HG03066 (cell line): ENCODE results near the gene PRSS22.

ENCODE experiments used
- ATAC-seq: cut with Tn5 transposase; IDR thresholded peaks from one replicate; pipeline ENCODE4 v1.9.1; 2021; ENCODE audit warnings: low read depth; ENCODE audit not compliant: unreplicated experiment

Gene PRSS22

DNA sequence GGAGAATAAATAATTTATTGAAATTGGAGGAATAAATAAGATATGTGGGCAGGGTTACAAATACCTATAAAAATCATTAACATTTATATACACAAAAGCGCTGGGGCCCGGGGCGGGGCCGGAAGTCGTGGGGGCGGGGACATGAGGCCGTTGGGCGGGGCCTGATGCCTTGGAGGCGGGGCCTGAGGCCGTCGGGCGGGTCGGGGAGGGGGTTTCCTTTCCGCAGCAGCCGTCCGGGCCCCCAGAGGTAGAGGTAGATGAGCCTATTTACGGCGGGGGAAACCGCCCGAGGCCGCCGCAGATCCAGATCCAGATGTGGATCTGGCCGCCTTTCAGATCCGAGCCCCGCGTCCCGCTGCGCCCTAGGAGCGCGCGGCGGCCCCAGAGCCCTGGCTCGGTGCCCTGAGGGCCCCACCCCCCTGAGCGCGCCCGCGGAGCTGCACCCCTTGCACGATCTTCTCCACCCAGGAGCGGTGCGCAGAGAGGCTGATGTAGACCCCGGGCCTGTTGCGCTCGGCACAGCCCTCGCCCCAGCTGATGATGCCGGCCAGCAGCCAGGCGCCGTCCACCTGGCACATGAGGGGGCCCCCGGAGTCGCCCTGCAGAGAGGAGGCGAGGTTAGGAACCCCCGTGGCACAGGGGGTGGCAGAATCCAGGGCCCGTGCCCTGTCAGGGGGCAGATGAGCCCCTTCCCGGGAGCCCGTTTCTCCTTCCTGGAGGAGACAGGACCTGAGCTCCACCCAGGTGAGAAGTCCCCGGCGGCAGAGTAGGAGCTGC is 5.1 kb downstream of the PRSS22 start:
- no peak for ATAC-seq

GRCh38 chr16:2852003-2852730 is 5.8 kb downstream of the PRSS22 start:
- ATAC-seq, result no peak

DNA sequence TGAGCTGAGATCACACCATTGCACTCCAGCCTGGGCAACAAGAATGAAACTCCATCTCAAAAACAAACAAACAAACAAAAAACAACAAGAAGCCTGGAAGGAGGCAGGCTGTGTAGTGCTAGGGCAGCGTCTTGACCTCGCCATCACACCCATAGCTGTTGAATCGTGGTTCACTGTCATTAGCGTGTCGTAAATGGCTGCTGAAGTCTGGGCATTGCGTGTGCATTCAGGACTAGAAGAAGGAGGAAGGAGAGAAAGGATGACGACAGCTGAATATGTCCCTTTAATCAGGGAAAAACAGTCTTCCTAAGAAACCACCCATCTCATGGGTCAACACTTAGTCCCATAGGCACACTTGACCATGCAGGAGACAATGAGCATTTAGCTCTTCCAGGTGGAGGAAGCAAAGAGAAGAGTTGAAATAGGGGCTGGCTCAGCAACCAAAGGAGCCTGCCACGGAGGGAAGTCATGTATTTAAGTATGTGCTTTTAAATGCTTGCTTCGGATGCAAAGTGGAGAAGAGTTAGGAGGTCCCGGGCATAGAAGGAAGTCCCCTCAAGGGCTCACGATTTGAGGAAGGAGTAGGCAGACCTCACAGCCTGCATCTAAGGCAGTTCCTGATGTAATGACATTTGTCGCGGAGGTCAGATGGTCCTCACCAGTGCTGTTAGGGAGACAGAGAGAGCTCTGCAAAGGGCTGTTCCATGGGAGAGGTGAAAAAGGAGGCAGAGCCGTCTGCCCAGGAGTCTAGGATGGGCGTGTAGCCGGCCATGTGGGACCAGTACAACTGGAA is 8.8 kb downstream of the PRSS22 start:
- ATAC-seq, result no peak

GRCh38 chr16:2846511-2847310 is 11.3 kb downstream of the PRSS22 start:
- ATAC-seq, result no peak

DNA sequence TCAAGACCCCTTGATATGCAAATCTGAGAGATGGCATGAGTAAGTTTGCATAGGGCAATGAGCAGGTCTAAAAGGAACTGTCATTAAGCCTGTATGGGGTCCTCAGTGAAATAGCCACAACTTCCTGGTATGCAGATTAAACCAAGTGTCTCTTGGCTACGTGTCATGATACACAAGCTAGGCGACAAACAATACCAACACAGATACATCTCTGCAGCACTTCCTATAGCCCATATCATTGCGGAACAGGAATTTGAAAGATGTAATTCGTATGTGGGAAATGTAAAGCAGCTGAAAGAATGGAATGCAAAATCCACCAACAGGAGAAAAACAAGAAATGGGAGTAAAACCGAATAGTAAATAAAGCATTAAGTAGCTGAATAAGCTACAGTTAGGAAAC is 12.9 kb downstream of the PRSS22 start:
- no peak for ATAC-seq

- no peak for ATAC-seq
Measured at GRCh38 chr16:2843526-2843925, 14.4 kb downstream of the PRSS22 start.

DNA sequence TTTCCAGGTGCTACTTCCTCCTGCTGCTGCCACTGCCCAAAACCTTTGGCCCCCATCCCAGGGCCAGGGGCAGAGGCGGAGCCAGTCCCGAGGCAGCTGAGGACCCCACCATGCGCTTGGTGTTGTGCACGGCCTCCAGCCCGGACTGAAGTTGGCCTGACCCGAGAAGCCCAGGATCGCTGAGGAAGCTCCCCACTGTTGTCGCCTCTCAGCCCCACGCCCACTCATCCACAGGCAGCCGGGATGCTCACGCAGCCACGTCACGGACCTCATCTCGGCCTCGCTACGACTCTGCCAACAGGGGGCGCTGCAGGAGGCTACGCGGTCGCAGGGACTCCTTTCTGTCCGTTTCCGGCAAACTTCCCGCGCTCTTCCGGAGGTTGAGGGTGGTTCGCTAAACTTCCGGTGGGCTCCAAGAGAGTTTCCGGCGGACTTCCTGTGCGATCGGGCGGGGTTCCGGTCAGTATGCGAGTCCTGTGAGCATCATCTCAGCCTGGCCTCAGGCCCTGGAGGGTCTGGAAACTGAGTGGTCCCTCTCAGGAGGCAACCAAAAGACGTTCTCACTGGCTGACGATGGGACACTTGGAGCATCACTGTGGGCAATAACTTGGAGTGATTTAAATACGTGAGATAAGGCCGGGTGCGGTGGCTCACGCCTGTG is 15.5 kb downstream of the PRSS22 start:
- no peak for ATAC-seq

DNA sequence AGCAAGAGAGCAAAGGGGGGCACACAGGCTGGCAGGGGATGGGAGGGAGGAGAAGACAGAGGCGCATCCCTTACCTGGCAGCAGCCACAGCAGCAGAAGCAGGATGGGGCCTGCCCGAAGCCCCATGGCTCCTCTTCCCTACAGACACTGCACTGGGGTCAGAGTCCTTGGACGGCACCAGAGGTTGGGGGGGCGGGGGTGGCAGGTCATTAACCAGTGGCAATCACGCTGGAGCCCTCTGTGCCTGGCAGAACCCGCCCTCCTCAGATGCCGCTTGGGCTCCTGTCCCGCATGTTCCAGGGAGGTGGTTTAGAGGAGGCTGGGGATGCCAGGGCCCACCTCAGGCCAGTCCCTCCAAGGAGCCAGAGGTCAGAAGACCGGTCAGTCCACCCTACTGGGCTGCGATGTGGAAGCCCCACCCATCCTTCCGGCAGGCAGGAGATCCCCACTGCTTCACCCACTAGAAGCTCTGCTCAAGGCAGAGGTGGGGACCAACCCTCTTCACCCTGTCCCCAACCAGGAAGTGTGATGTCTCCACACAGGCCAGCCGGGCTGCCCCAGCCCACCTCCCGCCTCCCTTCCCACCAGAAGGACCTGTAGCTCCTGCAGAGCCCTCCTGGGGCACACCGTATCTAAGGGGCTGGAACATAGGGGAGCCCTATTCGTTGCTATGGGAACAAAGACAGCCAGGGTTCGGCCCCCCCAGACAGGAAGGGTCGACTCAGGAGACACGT is 16.2 kb downstream of the PRSS22 start:
- ATAC-seq, result no peak

GRCh38 chr16:2840914-2841313 is 17.1 kb downstream of the PRSS22 start:
- no peak for ATAC-seq

DNA sequence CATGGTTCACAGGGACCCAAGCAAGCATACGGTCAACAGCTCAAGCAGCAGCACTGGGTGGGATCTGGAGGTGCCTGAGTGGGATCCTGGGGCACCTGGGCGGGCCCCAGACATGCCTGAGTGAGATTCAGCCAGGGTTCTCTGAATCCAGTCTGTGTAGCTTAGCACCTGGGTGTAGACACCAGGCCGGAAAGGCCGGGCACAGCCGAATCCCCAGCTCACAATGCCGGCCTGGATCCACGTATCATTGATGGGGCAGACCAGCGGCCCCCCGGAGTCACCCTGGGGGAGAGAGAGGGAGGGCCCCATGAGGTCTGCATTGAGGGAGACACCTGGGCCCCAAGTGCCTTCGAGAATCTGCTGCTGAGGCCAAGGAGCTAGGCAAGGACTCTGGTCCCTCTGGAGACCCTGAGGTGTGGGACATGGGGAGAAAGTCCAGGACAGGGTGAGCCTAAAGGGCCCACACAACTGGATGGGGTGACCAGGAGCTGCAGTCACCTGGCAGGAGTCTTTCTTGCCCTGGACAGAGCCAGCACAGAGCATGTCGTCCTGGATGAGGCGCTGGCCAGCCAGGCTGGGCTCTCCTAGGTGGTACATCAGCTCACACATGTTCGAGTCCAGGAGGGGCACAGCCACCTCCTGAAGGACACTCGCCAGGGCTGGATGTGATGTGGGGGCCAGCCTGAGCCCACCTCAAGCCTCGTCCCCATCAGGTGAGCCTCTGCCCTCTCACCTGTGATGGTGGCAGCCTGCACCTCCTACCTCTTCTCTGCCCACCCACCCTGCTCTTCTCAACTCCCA is 18.1 kb downstream of the PRSS22 start:
- no peak for ATAC-seq

DNA sequence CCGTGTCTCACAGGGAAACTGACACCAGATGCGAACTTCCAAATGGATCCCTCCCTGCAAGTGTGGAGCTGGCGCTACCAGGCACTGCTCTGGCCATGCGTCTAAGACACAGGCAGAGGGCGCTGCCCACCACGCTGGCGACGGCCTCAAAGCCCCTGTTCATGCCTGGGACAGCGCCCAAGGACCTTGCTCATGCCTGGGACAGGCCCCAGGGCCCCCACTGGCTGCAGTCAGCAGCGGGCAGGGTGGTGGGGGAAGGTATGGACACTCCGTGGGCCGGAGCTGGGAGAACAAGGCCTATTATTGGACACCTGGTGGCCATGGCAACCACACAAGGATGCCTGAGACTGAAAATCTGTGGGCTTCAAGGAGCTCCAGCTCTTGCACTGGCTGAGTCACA is 19.0 kb downstream of the PRSS22 start:
- ATAC-seq, result no peak

DNA sequence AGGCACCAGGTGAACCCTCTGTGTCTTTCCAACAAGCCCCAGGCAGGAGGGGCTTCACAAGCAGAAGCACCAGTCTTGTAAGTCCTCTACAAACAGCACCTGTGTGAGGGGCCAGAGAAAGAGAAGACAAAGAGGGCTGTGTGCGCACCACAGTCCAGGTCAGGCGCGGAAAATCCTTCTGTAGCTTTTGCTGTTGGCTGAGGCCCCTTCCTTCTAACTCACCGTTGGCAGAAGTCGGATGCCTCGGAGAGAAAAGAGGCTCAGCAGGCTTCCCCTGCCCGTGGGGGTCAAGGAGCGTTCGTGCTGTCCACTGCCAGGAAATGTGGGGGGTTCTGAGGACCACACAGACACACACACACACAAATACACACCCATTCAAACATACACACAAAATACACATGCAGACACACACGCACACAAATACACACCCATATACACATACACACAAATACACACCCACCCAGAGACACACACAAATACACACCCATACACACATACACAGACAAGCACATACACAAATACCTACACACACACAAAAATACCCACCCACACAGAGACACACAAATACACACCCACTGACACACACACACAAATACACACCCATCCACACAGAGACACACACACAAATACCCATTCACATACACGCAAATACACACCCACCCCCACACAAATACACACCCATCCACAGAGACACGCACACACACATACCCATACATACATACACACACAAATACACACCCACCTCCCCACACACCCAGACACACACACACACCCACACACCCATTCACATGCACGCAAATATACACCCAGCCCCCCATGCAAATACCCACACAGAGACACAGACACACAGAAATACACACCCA is 21.1 kb downstream of the PRSS22 start:
- no peak for ATAC-seq

GRCh38 chr16:2835638-2836493 is 22.1 kb downstream of the PRSS22 start:
- no peak for ATAC-seq

- no peak for ATAC-seq
Measured at GRCh38 chr16:2834968-2835367, 23.0 kb downstream of the PRSS22 start.

DNA sequence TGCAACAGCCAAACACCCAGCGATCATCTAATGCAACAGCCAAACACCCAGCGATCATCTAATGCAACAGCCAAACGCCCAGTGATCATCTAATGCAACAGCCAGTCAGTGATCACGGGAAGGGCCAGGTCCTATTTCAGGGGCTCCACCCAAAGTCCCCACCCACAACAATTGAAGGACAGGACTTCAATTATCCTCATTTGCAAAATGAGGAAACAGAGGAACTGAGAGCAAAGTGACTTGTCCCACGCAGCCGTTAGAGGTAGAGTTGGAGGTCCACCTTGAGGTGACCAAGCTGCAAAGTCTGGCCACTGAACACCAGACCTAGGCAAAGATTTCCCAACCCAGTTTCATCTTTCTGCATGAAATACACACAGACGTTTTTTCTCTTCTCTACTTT is 24.2 kb downstream of the PRSS22 start:
- ATAC-seq, result no peak

DNA sequence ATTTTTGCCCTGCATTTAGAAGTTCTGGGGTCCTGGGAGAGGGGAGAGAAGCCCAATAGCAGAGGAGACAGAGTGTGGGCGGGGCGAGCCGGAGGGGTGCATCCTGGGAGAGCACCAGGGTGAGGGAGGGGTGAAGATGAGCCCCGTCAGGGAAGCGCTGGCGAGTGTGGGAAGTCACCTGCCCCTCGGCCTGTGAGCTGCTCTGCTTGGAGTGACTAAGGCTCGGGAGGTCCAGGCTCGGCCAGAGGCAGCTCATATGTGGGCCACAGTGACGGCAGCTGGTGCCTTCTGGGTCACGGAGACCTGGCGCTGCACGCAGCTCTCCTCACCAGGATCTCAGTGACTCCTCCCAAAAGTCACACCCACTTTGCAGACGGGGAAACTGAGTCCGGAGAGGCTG is 26.8 kb downstream of the PRSS22 start:
- ATAC-seq, result no peak

DNA sequence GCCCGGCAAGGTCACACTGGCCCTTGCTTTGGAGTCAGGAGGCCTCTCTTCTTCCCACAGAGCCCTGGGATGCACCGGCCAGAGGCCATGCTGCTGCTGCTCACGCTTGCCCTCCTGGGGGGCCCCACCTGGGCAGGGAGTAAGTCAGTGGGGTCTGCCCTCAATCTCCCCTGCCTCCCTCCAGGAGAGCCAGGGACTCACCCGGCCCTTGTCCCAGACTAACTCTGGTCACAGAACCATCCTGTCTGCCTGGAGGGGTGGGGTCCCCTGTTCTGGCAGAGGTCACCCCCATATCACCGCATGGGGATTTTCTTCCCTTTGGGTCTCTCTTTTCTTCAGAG is 27.6 kb downstream of the PRSS22 start:
- ATAC-seq, result no peak
